Smooth muscle cell (in vitro differentiated cells): ENCODE results near the gene DAAM2. TPM values are rescaled to one million over a fixed set of nuclear protein-coding genes. Genes with fewer than 3 reads are reported as not detected.

Experiments used
- DNase-seq: peaks from one replicate; lab custom pipeline; 2025; ENCODE audit not compliant: unreplicated experiment; lab: John Stamatoyannopoulos, UW
- H2AFZ ChIP-seq: fragments of 200-600 bp; sonication (generic); 2 replicates; pipeline ENCODE4 v1.6.0; 2016; ENCODE audit warnings: antibody characterized with exemption, low read depth, mild to moderate bottlenecking
- H3F3A ChIP-seq: fragments of 200-600 bp; sonication (generic); 2 replicates; pipeline ENCODE4 v1.6.0; 2017; ENCODE audit warnings: antibody characterized with exemption, low read depth
- H3K27ac ChIP-seq: fragments of 200-600 bp; sonication (generic); 2 replicates; pipeline ENCODE4 v1.5.1; 2016; ENCODE audit warnings: low read depth, mild to moderate bottlenecking
- H3K27me3 ChIP-seq: fragments of 200-600 bp; sonication (generic); 2 replicates; pipeline ENCODE4 v1.6.1; 2016; ENCODE audit warnings: low read depth, mild to moderate bottlenecking
- H3K36me3 ChIP-seq: fragments of 200-600 bp; sonication (generic); 2 replicates; pipeline ENCODE4 v1.5.1; 2016; ENCODE audit warnings: low read depth
- H3K4me1 ChIP-seq: fragments of 200-600 bp; sonication (generic); 2 replicates; pipeline ENCODE4 v1.5.1; 2016; ENCODE audit warnings: low read depth
- H3K4me2 ChIP-seq: fragments of 200-600 bp; sonication (generic); 2 replicates; pipeline ENCODE4 v1.6.0; 2016; ENCODE audit warnings: mild to moderate bottlenecking
- H3K4me3 ChIP-seq: fragments of 200-600 bp; sonication (generic); 2 replicates; pipeline ENCODE4 v1.5.1; 2016; ENCODE audit warnings: mild to moderate bottlenecking
- H3K79me2 ChIP-seq: fragments of 200-600 bp; sonication (generic); 2 replicates; pipeline ENCODE4 v1.6.0; 2016; ENCODE audit warnings: low read depth, mild to moderate bottlenecking
- H3K9ac ChIP-seq: fragments of 200-600 bp; sonication (generic); 2 replicates; pipeline ENCODE4 v1.6.0; 2016; ENCODE audit warnings: low read depth
- H3K9me3 ChIP-seq: fragments of 200-600 bp; sonication (generic); replicated peaks from 2 replicates; pipeline ENCODE4 v1.5.1; 2016; ENCODE audit warnings: low read depth
- H4K20me1 ChIP-seq: fragments of 200-600 bp; sonication (generic); 2 replicates; pipeline ENCODE4 v1.6.0; 2016; ENCODE audit warnings: low read depth
- WGBS: methylation state at CpG from one replicate; pipeline ENCODE4 v1.1.7; 2016; ENCODE audit warnings: low lambda C conversion rate; 5-methylcytosine and 5-hydroxymethylcytosine counted together
- polyA plus RNA-seq: library from polyadenylated mRNA; unstranded; fragments of >200 nt; fragmentation: Nextera tagmentation; extraction: Ambion mirVana; gene quantifications from 2 replicates; pipeline ENCODE4 v1.2.1, GENCODE V29; 2016
- total RNA-seq: library from RNA; depleted of rRNA; stranded (reverse); fragments of >200 nt; gene quantifications from 2 replicates; pipeline ENCODE4 v1.2.3, GENCODE V29; 2014
- TF ChIP-seq, protein P1 (sequence below): fragments of 200-600 bp; sonication (generic); IDR thresholded peaks from 2 replicates; pipeline ENCODE4 v1.5.1; 2017; ENCODE audit warnings: borderline replicate concordance, mild to moderate bottlenecking, antibody characterized with exemption; ENCODE audit not compliant: insufficient read depth, poor library complexity, severe bottlenecking

The DAAM2 gene
- total and polyA plus RNA-seq, 2 experiments from 2014 or later, result 26.5 to 29.8 TPM

DNA sequence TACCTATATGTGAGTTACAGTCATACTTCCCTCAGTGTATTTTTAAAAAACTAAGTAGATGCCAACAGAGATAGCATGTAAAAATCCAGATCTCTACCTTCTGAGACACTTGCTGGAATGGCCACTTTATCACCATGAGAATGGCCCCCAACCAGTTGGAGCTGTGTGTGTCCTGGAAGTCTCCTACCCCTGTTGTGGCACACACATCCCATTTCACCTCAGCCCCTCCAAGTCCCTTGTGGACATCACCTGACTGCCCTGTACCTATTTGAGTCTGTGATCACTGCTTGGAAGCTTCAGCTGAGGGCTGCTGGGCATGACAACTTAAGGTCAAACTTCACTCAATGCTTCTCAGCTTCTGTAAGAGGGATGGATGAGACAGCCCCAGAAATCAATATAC, 118.0 kb downstream of the DAAM2 start:
- Histone ChIP-seq H2AFZ (no peak overlapping the region), H3K36me3 (no peaks in the 10 kb centered on the region), H4K20me1 (no peaks in the 10 kb centered on the region), H3K79me2 (no peaks in the 10 kb centered on the region), H3K9me3 (no peaks in the 10 kb centered on the region), H3K27ac (no peak overlapping the region), H3K4me3 (no peak overlapping the region), H3K4me1 (no peaks in the 10 kb centered on the region), H3F3A (no peaks in the 10 kb centered on the region), H3K27me3 (no peaks in the 10 kb centered on the region), H3K9ac (no peak overlapping the region), H3K4me2 (no peak overlapping the region)
- TF ChIP-seq, protein P1, sequence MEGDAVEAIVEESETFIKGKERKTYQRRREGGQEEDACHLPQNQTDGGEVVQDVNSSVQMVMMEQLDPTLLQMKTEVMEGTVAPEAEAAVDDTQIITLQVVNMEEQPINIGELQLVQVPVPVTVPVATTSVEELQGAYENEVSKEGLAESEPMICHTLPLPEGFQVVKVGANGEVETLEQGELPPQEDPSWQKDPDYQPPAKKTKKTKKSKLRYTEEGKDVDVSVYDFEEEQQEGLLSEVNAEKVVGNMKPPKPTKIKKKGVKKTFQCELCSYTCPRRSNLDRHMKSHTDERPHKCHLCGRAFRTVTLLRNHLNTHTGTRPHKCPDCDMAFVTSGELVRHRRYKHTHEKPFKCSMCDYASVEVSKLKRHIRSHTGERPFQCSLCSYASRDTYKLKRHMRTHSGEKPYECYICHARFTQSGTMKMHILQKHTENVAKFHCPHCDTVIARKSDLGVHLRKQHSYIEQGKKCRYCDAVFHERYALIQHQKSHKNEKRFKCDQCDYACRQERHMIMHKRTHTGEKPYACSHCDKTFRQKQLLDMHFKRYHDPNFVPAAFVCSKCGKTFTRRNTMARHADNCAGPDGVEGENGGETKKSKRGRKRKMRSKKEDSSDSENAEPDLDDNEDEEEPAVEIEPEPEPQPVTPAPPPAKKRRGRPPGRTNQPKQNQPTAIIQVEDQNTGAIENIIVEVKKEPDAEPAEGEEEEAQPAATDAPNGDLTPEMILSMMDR, result no peak
- DNase-seq, result no peak

DNA sequence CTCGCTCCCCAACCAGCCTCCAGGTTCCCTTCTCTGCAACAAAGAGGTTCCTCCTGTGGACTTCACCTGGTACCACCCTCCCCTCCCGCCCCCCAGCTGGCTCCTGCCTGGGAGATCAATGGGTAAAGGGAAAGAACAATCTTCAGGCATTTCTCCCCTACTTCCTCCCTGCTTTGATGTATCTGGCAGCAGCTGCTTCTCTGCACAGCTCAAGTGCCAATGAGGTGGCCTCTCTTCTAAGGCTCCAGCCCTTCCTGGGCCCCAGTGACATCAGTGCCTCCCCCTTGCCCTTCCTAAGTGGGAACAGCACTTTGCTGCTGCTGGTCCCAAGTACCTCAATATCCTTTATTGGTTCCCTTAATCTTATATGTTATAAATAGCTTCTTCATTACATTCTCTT, 118.6 kb downstream of the DAAM2 start:
- no peak for DNase-seq
- Histone ChIP-seq H3K79me2 (no peaks in the 10 kb centered on the region), H4K20me1 (no peaks in the 10 kb centered on the region), H3K27me3 (no peaks in the 10 kb centered on the region), H3K9ac (no peak overlapping the region), H3K27ac (no peak overlapping the region), H3K4me3 (no peak overlapping the region), H3K9me3 (no peaks in the 10 kb centered on the region), H3F3A (no peaks in the 10 kb centered on the region), H3K36me3 (no peaks in the 10 kb centered on the region), H3K4me2 (no peak overlapping the region), H3K4me1 (no peaks in the 10 kb centered on the region), H2AFZ (no peak overlapping the region)
- TF ChIP-seq, protein P1, result no peak
- 100% methylated on average over 2 of the region's 2 CpGs for WGBS

GRCh38 chr6:39911513-39912125, 119.4 kb downstream of the DAAM2 start:
- Histone ChIP-seq H2AFZ (no peak overlapping the region), H3F3A (no peaks in the 10 kb centered on the region), H3K9me3 (no peaks in the 10 kb centered on the region), H3K9ac (no peak overlapping the region), H3K27me3 (no peaks in the 10 kb centered on the region), H3K36me3 (no peaks in the 10 kb centered on the region), H3K4me3 (no peak overlapping the region), H3K4me2 (no peak overlapping the region), H3K4me1 (no peaks in the 10 kb centered on the region), H4K20me1 (no peaks in the 10 kb centered on the region), H3K79me2 (no peaks in the 10 kb centered on the region), H3K27ac (no peak overlapping the region)
- DNase-seq, result no peak
- 95% methylated on average over 10 of the region's 10 CpGs for WGBS
- TF ChIP-seq, protein P1, result no peak

DNA sequence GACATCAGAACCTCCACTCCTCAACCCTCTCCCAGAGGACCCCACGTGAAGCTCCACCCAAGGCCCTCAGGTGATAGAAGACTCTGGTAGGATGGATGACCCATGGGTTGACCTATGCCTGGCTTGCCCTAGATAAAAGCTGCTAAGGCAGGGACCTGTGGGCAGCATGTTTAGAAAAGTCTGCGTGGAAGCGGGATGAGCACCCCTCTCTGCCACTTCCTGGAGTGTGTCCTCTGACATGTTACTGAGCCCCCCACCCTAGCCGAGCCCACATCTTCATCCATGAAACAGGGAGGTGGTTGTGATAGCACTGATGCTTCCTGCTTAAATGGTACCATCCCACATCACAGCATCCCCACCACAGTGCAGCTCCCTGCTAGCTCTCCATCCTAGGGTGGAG, 120.3 kb downstream of the DAAM2 start:
- H3K27ac ChIP-seq, result no peak overlapping the region
- H3K27me3 ChIP-seq, result no peaks in the 10 kb centered on the region
- H3K79me2 ChIP-seq, result no peaks in the 10 kb centered on the region
- H3K36me3 ChIP-seq, result no peaks in the 10 kb centered on the region
- H2AFZ ChIP-seq, result no peak overlapping the region
- H3K4me3 ChIP-seq, result no peak overlapping the region
- TF ChIP-seq, protein P1, result no peak
- no peaks in the 10 kb centered on the region for H4K20me1 ChIP-seq
- no peaks in the 10 kb centered on the region for H3K9me3 ChIP-seq
- H3K4me1 ChIP-seq, result no peaks in the 10 kb centered on the region
- no peaks in the 10 kb centered on the region for H3F3A ChIP-seq
- no peak overlapping the region for H3K9ac ChIP-seq
- WGBS, result 97% methylated on average over 4 of the region's 4 CpGs
- DNase-seq, result no peak
- no peak overlapping the region for H3K4me2 ChIP-seq
